Measurements from ENCODE around the gene GPANK1.

Gene GPANK1

DNA sequence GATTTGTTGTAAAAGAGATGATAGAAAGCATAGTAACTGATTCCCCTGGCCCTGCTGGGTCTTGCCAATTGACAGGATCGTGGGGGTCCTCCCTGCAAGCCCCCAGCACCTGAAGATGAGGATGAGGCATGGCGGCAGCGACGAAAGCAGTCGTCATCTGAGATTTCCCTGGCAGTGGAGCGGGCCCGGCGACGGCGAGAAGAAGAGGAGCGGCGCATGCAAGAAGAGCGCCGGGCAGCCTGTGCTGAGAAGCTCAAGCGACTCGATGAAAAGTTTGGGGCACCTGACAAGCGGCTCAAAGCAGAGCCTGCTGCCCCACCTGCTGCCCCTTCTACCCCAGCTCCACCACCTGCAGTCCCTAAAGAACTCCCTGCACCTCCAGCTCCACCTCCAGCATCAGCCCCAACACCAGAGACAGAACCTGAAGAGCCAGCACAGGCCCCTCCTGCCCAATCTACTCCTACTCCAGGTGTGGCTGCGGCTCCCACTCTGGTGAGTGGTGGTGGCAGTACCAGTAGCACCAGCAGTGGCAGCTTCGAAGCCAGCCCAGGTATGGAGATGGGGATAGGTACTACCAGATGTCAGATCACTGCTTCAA, 37.0 kb downstream of the GPANK1 start:
- Histone ChIP-seq H3K9me3 (no peaks in the 10 kb centered on the region), H3K36me3 (peaks cover 95% of the 10 kb centered on the region), H3K4me3 (ENCODE audit: low read depth in 1 of 2, low read length in 1 of 2) (no peak overlapping the region), H3K27me3 (no peaks in the 10 kb centered on the region), H3K27ac (no peak overlapping the region), H3K4me1 (ENCODE audit: control insufficient read depth in 1 of 2, insufficient read depth in 1 of 2, low read depth in 1 of 2, low read length in 1 of 2) (peaks cover 4 to 7% of the 10 kb centered on the region in 2 experiments)
- TF ChIP-seq, protein P1, sequence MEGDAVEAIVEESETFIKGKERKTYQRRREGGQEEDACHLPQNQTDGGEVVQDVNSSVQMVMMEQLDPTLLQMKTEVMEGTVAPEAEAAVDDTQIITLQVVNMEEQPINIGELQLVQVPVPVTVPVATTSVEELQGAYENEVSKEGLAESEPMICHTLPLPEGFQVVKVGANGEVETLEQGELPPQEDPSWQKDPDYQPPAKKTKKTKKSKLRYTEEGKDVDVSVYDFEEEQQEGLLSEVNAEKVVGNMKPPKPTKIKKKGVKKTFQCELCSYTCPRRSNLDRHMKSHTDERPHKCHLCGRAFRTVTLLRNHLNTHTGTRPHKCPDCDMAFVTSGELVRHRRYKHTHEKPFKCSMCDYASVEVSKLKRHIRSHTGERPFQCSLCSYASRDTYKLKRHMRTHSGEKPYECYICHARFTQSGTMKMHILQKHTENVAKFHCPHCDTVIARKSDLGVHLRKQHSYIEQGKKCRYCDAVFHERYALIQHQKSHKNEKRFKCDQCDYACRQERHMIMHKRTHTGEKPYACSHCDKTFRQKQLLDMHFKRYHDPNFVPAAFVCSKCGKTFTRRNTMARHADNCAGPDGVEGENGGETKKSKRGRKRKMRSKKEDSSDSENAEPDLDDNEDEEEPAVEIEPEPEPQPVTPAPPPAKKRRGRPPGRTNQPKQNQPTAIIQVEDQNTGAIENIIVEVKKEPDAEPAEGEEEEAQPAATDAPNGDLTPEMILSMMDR (IDR thresholded peaks at IDR 0.05), result no peak

DNA sequence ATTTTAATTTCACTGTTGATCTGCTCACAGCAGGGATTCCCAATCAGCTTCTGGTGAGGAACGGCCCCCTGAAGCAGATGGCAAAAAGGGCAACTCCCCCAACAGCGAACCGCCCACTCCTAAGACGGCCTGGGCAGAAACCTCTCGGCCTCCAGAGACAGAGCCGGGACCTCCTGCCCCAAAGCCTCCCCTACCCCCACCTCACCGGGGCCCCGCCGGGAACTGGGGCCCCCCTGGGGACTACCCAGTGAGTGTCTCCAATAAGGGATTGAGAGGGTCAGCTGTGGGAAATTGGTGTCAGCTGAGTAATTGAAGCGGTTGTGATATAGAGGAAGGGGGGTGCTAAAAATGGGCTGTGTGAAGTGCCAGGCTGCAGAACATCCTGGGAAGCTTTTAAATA, 37.8 kb downstream of the GPANK1 start:
- Histone ChIP-seq H3K9me3 (no peaks in the 10 kb centered on the region), H3K4me3 (ENCODE audit: low read depth in 1 of 2, low read length in 1 of 2) (no peak overlapping the region), H3K27me3 (no peaks in the 10 kb centered on the region), H3K27ac (no peak overlapping the region), H3K36me3 (peaks cover 86% of the 10 kb centered on the region), H3K4me1 (ENCODE audit: control insufficient read depth in 1 of 2, insufficient read depth in 1 of 2, low read depth in 1 of 2, low read length in 1 of 2) (peaks cover 13 to 15% of the 10 kb centered on the region in 2 experiments)
- TF ChIP-seq, protein P1 (IDR thresholded peaks at IDR 0.05), result no peak

DNA sequence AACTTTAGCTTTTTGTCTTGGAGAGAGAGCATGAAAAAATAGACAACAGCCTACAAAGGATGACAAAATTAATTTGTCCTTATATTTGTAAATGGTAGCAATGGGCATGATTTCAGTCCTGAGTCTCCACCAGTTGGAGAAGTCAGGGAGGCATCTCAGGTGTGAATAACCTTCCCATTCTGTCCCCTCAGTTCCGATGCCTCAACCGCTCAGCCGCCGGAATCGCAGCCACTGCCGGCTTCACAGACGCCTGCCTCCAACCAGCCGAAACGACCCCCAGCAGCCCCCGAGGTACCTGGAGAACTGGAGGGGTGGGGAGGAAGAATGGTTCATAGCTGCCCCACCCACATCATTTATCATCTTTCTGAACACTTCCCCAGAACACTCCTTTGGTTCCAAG, 40.7 kb downstream of the GPANK1 start:
- no peaks in the 10 kb centered on the region for H3K27me3 ChIP-seq
- peak overlapping the region; percentile 99 for H3K27ac ChIP-seq
- peaks cover 57% of the 10 kb centered on the region for H3K36me3 ChIP-seq
- TF ChIP-seq, protein P1 (IDR thresholded peaks at IDR 0.05), result no peak
- no peak overlapping the region for H3K4me3 ChIP-seq (ENCODE audit: low read depth in 1 of 2, low read length in 1 of 2)
- H3K9me3 ChIP-seq, result no peaks in the 10 kb centered on the region
- H3K4me1 ChIP-seq (ENCODE audit: control insufficient read depth in 1 of 2, insufficient read depth in 1 of 2, low read depth in 1 of 2, low read length in 1 of 2), result peaks cover 30 to 33% of the 10 kb centered on the region in 2 experiments

DNA sequence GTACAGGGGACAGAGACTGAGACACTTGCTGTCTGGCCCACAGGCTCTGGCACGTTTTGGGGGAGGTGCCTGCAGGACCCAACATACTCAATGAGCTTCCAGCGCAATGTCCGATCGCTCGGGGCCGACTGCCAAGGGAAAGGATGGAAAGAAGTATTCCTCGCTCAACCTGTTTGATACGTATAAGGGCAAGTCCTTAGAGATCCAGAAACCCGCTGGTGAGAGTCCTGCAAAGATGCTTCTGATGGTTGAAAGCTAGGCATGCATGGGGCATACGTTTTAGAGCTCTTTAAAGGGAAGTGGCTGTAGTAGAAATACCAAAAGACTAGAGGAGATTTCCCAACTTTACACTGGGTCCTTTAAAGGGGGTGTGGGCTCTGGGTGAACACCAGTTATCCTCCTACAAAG, 42.1 kb downstream of the GPANK1 start:
- H3K4me1 ChIP-seq (ENCODE audit: control insufficient read depth in 1 of 2, insufficient read depth in 1 of 2, low read depth in 1 of 2, low read length in 1 of 2), result peaks cover 34 to 37% of the 10 kb centered on the region in 2 experiments
- peak overlapping the region in 1 of 2 experiments; percentile 99 for H3K4me3 ChIP-seq (ENCODE audit: low read depth in 1 of 2, low read length in 1 of 2)
- H3K9me3 ChIP-seq, result no peaks in the 10 kb centered on the region
- no peaks in the 10 kb centered on the region for H3K27me3 ChIP-seq
- TF ChIP-seq, protein P1 (IDR thresholded peaks at IDR 0.05), result no peak
- peaks cover 44% of the 10 kb centered on the region for H3K36me3 ChIP-seq
- H3K27ac ChIP-seq, result peak overlapping the region; percentile 99

DNA sequence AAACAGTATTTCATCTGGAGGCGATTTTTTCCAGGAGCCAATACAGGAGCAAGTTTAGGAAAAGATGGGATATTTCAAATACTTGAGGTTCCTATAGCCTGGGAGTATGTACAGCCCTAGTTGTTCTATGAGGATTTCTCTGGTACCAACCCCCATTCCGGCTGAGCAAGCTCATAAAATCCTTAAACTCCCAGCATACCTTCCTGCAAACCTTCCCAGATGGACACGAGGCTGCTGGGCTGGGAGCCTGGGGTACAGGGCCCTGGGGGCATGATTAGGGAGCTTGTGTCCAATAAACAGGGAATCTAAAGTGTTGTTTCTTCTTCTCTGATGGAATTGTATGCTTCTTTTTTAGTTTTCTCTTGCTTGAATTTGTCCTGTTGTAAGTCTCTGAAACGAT, 42.8 kb downstream of the GPANK1 start:
- Histone ChIP-seq H3K36me3 (peaks cover 37% of the 10 kb centered on the region), H3K4me3 (ENCODE audit: low read depth in 1 of 2, low read length in 1 of 2) (peak overlapping the region; percentile 73 to 99), H3K27ac (peak overlapping the region; percentile 99), H3K9me3 (no peaks in the 10 kb centered on the region), H3K27me3 (no peaks in the 10 kb centered on the region), H3K4me1 (ENCODE audit: control insufficient read depth in 1 of 2, insufficient read depth in 1 of 2, low read depth in 1 of 2, low read length in 1 of 2) (peaks cover 37 to 38% of the 10 kb centered on the region in 2 experiments)
- TF ChIP-seq, protein P1 (IDR thresholded peaks at IDR 0.05), result no peak
